Testis (tissue), 3 donors: ENCODE results near the gene ARHGEF10L. TPM values are rescaled to one million over a fixed set of nuclear protein-coding genes. Genes with fewer than 3 reads are reported as not detected.
A peak's percentile ranks its signal among the peaks of the same experiment; 100 is the strongest.

Experiments used
- DNase-seq: peaks from one replicate; pipeline ENCODE4 v3.0.0-alpha.2; 2019
- H3K27ac ChIP-seq, 2 donors: fragments of 200-600 bp; sonication (generic); one replicate each; pipeline ENCODE4 v1.5.1; 2019
- H3K27me3 ChIP-seq: fragments of 200-600 bp; sonication (generic); one replicate; pipeline ENCODE4 v1.5.1; 2019
- H3K36me3 ChIP-seq: fragments of 200-600 bp; sonication (generic); one replicate; pipeline ENCODE4 v1.5.1; 2017; ENCODE audit warnings: low read depth; ENCODE audit errors: missing control alignments
- H3K4me1 ChIP-seq: fragments of 200-600 bp; sonication (generic); one replicate; pipeline ENCODE4 v1.5.1; 2019
- H3K4me3 ChIP-seq, 2 donors: fragments of 200-600 bp; sonication (generic); one replicate each; pipeline ENCODE4 v1.5.1; 2017 to 2019
- H3K9me3 ChIP-seq: fragments of 200-600 bp; sonication (generic); one replicate; pipeline ENCODE4 v1.5.1; 2017
- CTCF ChIP-seq, 3 experiments: fragments of 450-650 bp in 2 of 3; fragments of 200-600 bp in 1 of 3; sonication (generic) in 1 of 3; IDR thresholded peaks; one replicate each; pipeline ENCODE4 v1.5.1; 2016 to 2019; ENCODE audit warnings: antibody characterized with exemption in 3 of 3, mild to moderate bottlenecking in 2 of 3, moderate library complexity in 1 of 3
- POLR2A ChIP-seq: fragments of 450-650 bp; IDR thresholded peaks from one replicate; pipeline ENCODE4 v1.6.1; 2017; ENCODE audit warnings: antibody characterized with exemption, mild to moderate bottlenecking, moderate library complexity
- WGBS, 2 donors: methylation state at CpG; one replicate each; pipeline ENCODE4 v1.1.5; 2018; 5-methylcytosine and 5-hydroxymethylcytosine counted together
- intact Hi-C: fragments of 100-400 bp; cut with DNase I; formaldehyde crosslinking; loops from one replicate; pipeline ENCODE4 v1.15.1; 2023; ENCODE audit warnings: low total_unique reads
- polyA plus RNA-seq: library from polyadenylated mRNA; stranded (reverse); fragments of 350-450 nt; fragmentation: Illumina TruSeq; extraction: RNeasy Lipid Tissue Mini Kit (QIAGEN cat#74804); gene quantifications from one replicate; pipeline ENCODE4 v1.2.3, GENCODE V29; 2014; ENCODE audit warnings: low read depth, low replicate concordance; ENCODE audit not compliant: insufficient read depth
- total RNA-seq, 2 donors: library from RNA; depleted of rRNA; stranded (reverse); fragments of >200 nt; gene quantifications; one replicate each; pipeline ENCODE4 v1.2.3, GENCODE V29; 2016

The ARHGEF10L gene
- total and polyA plus RNA-seq, 3 donors from 2014 or later: 13.5 to 20.3 (median 18.4) TPM

GRCh38 chr1:17657436-17657835 is 117.9 kb downstream of the ARHGEF10L start:
- Histone ChIP-seq H3K4me1 (no peaks in the 10 kb centered on the region), H3K27ac (no peak overlapping the region), H3K27me3 (no peaks in the 10 kb centered on the region), H3K4me3 (no peak overlapping the region), H3K36me3 (no peaks in the 10 kb centered on the region), H3K9me3 (no peaks in the 10 kb centered on the region)
- TF ChIP-seq CTCF (IDR thresholded peaks at IDR 0.05): no peak
- no peak for TF ChIP-seq POLR2A
- 90 to 92% methylated on average over 13 of the region's 13 CpGs for WGBS, 2 donors
- DNase-seq: no peak
- intact Hi-C loops: no loop called here

GRCh38 chr1:17658837-17659236 is 119.3 kb downstream of the ARHGEF10L start:
- no peaks in the 10 kb centered on the region for H3K9me3 ChIP-seq
- H3K4me3 ChIP-seq: no peak overlapping the region
- TF ChIP-seq POLR2A: no peak
- no peak for TF ChIP-seq CTCF (IDR thresholded peaks at IDR 0.05)
- no peak for DNase-seq
- H3K36me3 ChIP-seq: no peaks in the 10 kb centered on the region
- no peak overlapping the region for H3K27ac ChIP-seq
- 83 to 86% methylated on average over 6 of the region's 6 CpGs for WGBS, 2 donors
- intact Hi-C loops: no loop called here
- H3K4me1 ChIP-seq: no peaks in the 10 kb centered on the region
- no peaks in the 10 kb centered on the region for H3K27me3 ChIP-seq

GRCh38 chr1:17661546-17662157 is 122.2 kb downstream of the ARHGEF10L start:
- H3K27ac ChIP-seq: no peak overlapping the region
- H3K9me3 ChIP-seq: no peaks in the 10 kb centered on the region
- intact Hi-C loops: no loop called here
- WGBS, 2 donors: 44 to 63% methylated on average over 11 to 15 of the region's 15 CpGs
- H3K4me1 ChIP-seq: no peaks in the 10 kb centered on the region
- TF ChIP-seq CTCF (IDR thresholded peaks at IDR 0.05) (peak; percentile 73 to 93 (median 89)), POLR2A (no peak)
- no peaks in the 10 kb centered on the region for H3K36me3 ChIP-seq
- peak; percentile 84 for DNase-seq
- H3K27me3 ChIP-seq: no peaks in the 10 kb centered on the region
- no peak overlapping the region for H3K4me3 ChIP-seq

- no peaks in the 10 kb centered on the region for H3K27me3 ChIP-seq
- H3K36me3 ChIP-seq: no peaks in the 10 kb centered on the region
- H3K4me3 ChIP-seq: no peak overlapping the region
- H3K9me3 ChIP-seq: no peaks in the 10 kb centered on the region
- TF ChIP-seq POLR2A (no peak), CTCF (IDR thresholded peaks at IDR 0.05) (no peak)
- DNase-seq: no peak
- 93% methylated on average over 10 of the region's 10 CpGs for WGBS, 2 donors
- no peak overlapping the region for H3K27ac ChIP-seq
- no peaks in the 10 kb centered on the region for H3K4me1 ChIP-seq
- intact Hi-C loops: no loop called here
Measured at GRCh38 chr1:17662296-17662695, 122.8 kb downstream of the ARHGEF10L start.

- Histone ChIP-seq H3K4me1 (no peaks in the 10 kb centered on the region), H3K9me3 (no peaks in the 10 kb centered on the region), H3K27ac (no peak overlapping the region), H3K36me3 (no peaks in the 10 kb centered on the region), H3K4me3 (no peak overlapping the region), H3K27me3 (no peaks in the 10 kb centered on the region)
- intact Hi-C loops: no loop called here
- no peak for DNase-seq
- TF ChIP-seq CTCF (IDR thresholded peaks at IDR 0.05) (no peak), POLR2A (no peak)
- 85 to 93% methylated on average over 6 to 9 of the region's 9 CpGs for WGBS, 2 donors
Measured at GRCh38 chr1:17662786-17663185, 123.3 kb downstream of the ARHGEF10L start.
